HCT116 (cell line): Measurements from ENCODE around the gene GJB6.

Source experiments
- CTCF ChIP-seq, 3 experiments: fragments of 200-600 bp in 1 of 3; sonication (generic) in 1 of 3; IDR thresholded peaks in 2 of 3; conservative IDR thresholded peaks in 1 of 3; 2 replicates each; pipeline ENCODE4 v1.5.1; 2012 to 2017; ENCODE audit warnings: low read depth in 2 of 3, low read length in 2 of 3, antibody characterized with exemption in 1 of 3, borderline replicate concordance in 1 of 3, control low read depth in 1 of 3, mild to moderate bottlenecking in 1 of 3, mixed read lengths in 1 of 3, mixed run types in 1 of 3, moderate library complexity in 1 of 3; ENCODE audit not compliant: insufficient read depth in 1 of 3
- EZH2 ChIP-seq: fragments of 200-600 bp; sonication (generic); IDR thresholded peaks from 2 replicates; pipeline ENCODE4 v1.6.1; 2017; ENCODE audit warnings: antibody characterized with exemption, mixed run types
- POLR2A ChIP-seq: IDR thresholded peaks from 2 replicates; pipeline ENCODE4 v1.7.0; 2011; ENCODE audit warnings: borderline replicate concordance; ENCODE audit not compliant: insufficient read depth, insufficient read length; ENCODE audit errors: extremely low read depth
- POLR2AphosphoS5 ChIP-seq: IDR thresholded peaks from 2 replicates; pipeline ENCODE4 v1.6.1; 2011; ENCODE audit warnings: mild to moderate bottlenecking, low read depth, low read length, moderate library complexity
- SIN3A ChIP-seq: IDR thresholded peaks from 2 replicates; pipeline ENCODE4 v1.6.1; 2012; ENCODE audit warnings: low read depth
- SP1 ChIP-seq: IDR thresholded peaks from 2 replicates; pipeline ENCODE4 v1.6.1; 2012; ENCODE audit warnings: low read depth
- ZNF274 ChIP-seq: fragments of 200-500 bp; sonication (Bioruptor generic); IDR thresholded peaks from 2 replicates; pipeline ENCODE4 v1.6.1; 2014; ENCODE audit warnings: mild to moderate bottlenecking, low read depth, low read length, inconsistent platforms
- TF ChIP-seq, protein P1 (sequence below): IDR thresholded peaks from 2 replicates; pipeline ENCODE4 v1.6.1; 2012

GRCh38 chr13:20271441-20271840 is 39.3 kb upstream of the GJB6 start:
- TF ChIP-seq CTCF (IDR thresholded peaks at IDR 0.05 in 2 of 3, conservative IDR thresholded peaks at IDR 0.05 in 1 of 3; ENCODE audit: borderline replicate concordance in 1 of 3, insufficient read depth in 1 of 3, low read depth in 2 of 3, low read length in 2 of 3) (no peak), ZNF274 (no peak), POLR2A (no peak), EZH2 (no peak), SIN3A (no peak), POLR2AphosphoS5 (no peak), SP1 (no peak)
- TF ChIP-seq, protein P1, sequence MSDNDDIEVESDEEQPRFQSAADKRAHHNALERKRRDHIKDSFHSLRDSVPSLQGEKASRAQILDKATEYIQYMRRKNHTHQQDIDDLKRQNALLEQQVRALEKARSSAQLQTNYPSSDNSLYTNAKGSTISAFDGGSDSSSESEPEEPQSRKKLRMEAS = no peak
